ENCODE results near the gene TRIM3. TPM values are rescaled to one million over a fixed set of nuclear protein-coding genes. Genes with fewer than 3 reads are reported as not detected.

The TRIM3 gene
- total and polyA plus RNA-seq, 2 experiments from 2014 or later, result 7.9 to 21.1 TPM

DNA sequence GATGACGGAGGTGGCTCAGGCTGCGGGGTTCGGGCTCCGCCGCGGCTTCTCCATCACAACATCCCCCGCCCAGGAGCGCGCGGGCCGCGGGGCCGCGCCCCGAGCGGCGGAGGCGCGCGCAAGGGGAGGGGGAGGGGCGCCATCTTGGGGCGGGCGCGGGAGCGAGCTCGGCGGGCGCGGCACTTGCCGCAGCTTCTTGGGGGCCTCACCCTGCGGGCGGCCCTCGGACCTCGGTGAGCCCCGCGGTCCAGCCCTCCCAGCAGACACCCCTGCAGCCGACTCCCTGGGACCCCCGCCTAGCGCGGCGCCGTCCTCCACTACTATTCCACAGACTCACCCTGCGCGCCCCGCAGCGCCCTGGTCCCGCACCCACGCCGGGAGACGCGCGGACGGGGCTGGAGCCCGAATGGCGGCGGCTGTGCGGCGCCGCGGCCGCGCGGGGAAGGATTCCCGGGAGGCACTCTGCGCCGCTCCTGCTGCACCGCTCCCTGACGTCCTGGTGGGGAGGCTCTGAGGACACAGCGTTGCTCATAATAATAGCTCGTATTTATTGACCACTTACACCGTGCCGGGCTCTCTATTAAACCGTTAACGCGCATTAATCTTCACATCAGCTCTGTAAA lies 54.6 kb downstream of the TRIM3 start, which contains the start of gene APBB1:
Gene APBB1, minus strand, starts transcription at position 86 of the 623 bp plus-strand sequence. CDS start 7,747 bp downstream, outside the sequence.
- H3K27ac Mint-ChIP-seq, result no peak within 1 kb of the TSS
- H2AFZ ChIP-seq, result peak within 1 kb of the TSS; percentile 99
- H3K4me1 ChIP-seq (ENCODE audit: insufficient read depth), result peaks cover 7% of the 10 kb centered on the region; the same call in 1 of the 2 replicates
- H3K4me3 ChIP-seq, result peak within 1 kb of the TSS; percentile 96
- H3K9me2 ChIP-seq (ENCODE audit: insufficient read depth), result no peaks in the 10 kb centered on the region
- no peaks in the 10 kb centered on the region for H4K20me1 ChIP-seq (replicated peaks; ENCODE audit: insufficient read depth)
- peaks cover 27% of the 10 kb centered on the region for H3K27me3 ChIP-seq (ENCODE audit: insufficient read depth)
- TF ChIP-seq STAT1 (IDR thresholded peaks at IDR 0.05; ENCODE audit: unreplicated experiment) (no peak), POLR2AphosphoS5 (IDR thresholded peaks at IDR 0.05; ENCODE audit: low read depth) (peak; percentile 54; the same call in 1 of the 2 replicates)
- no peaks in the 10 kb centered on the region for H3K36me3 ChIP-seq (ENCODE audit: insufficient read depth)
- no peaks in the 10 kb centered on the region for H3K9me3 Mint-ChIP-seq
- 0 out of 2 replicates have a peak, but pooled peaks cover 3% of the 10 kb centered on the region for H3K79me2 ChIP-seq (replicated peaks; ENCODE audit: insufficient read depth)
- no peaks in the 10 kb centered on the region for H3F3A ChIP-seq (replicated peaks; ENCODE audit: low read depth)
- peak within 1 kb of the TSS; percentile 74; the same call in 2 of the 3 replicates for H3K4me3 Mint-ChIP-seq
- peak within 1 kb of the TSS; percentile 94 for H3K4me2 ChIP-seq
- H3K27me3 Mint-ChIP-seq (ENCODE audit: insufficient read depth, low read depth, poor library complexity), result peaks cover 9% of the 10 kb centered on the region
- no peak within 1 kb of the TSS for H3K27ac ChIP-seq (ENCODE audit: low read depth)
- no peaks in the 10 kb centered on the region for H3K36me3 Mint-ChIP-seq (ENCODE audit: low read depth)
- ATAC-seq (peak; percentile 86), DNase-seq (ENCODE audit: low spot score) (peak; percentile 87)
- H3K4me1 Mint-ChIP-seq, result peaks cover 2% of the 10 kb centered on the region; the same call in 1 of the 3 replicates

DNA sequence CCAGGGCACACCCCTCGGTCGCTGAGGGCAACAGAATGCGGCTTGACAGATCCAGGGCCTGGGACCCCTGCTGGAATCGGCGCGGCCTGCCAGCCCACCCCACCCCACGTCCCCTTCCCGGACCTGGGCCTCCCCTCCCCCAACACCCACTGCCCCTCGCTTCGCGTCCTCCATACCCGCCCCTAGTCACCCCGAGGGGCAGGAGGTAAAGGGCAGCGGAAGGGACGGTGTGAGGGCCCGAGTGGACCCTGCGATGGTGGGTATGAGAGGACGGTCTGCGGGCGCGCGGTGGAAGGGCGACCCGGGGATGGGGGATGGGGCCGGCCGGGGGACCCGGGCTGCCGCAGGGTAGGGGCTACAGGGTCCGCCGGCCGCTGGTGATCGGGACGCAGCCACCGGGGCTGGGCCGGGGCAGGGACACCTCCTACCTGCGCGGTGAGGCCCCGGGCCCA lies 55.2 kb downstream of the TRIM3 start:
- Histone ChIP-seq H3K27me3 (ENCODE audit: insufficient read depth) (peaks cover 26% of the 10 kb centered on the region), H3K4me1 (ENCODE audit: insufficient read depth) (peaks cover 7% of the 10 kb centered on the region; the same call in 1 of the 2 replicates), H3K4me3 (peak overlapping the region; percentile 96), H3K9me2 (ENCODE audit: insufficient read depth) (no peaks in the 10 kb centered on the region), H3K4me2 (peak overlapping the region; percentile 94), H3K36me3 (ENCODE audit: insufficient read depth) (no peaks in the 10 kb centered on the region), H4K20me1 (replicated peaks; ENCODE audit: insufficient read depth) (no peaks in the 10 kb centered on the region), H2AFZ (peak overlapping the region; percentile 87; the same call in 1 of the 2 replicates), H3K27ac (ENCODE audit: low read depth) (no peak overlapping the region), H3K79me2 (replicated peaks; ENCODE audit: insufficient read depth) (0 out of 2 replicates have a peak, but pooled peaks cover 3% of the 10 kb centered on the region), H3F3A (replicated peaks; ENCODE audit: low read depth) (no peaks in the 10 kb centered on the region)
- peak; percentile 82 for ATAC-seq
- H3K36me3 Mint-ChIP-seq (ENCODE audit: low read depth), result no peaks in the 10 kb centered on the region
- H3K27me3 Mint-ChIP-seq (ENCODE audit: insufficient read depth, low read depth, poor library complexity), result peaks cover 9% of the 10 kb centered on the region
- no peak overlapping the region for H3K4me3 Mint-ChIP-seq
- H3K9me3 Mint-ChIP-seq, result no peaks in the 10 kb centered on the region
- H3K4me1 Mint-ChIP-seq, result peaks cover 2% of the 10 kb centered on the region; the same call in 1 of the 3 replicates
- peak; percentile 76 for DNase-seq (ENCODE audit: low spot score)
- no peak overlapping the region for H3K27ac Mint-ChIP-seq
- TF ChIP-seq, protein P1, sequence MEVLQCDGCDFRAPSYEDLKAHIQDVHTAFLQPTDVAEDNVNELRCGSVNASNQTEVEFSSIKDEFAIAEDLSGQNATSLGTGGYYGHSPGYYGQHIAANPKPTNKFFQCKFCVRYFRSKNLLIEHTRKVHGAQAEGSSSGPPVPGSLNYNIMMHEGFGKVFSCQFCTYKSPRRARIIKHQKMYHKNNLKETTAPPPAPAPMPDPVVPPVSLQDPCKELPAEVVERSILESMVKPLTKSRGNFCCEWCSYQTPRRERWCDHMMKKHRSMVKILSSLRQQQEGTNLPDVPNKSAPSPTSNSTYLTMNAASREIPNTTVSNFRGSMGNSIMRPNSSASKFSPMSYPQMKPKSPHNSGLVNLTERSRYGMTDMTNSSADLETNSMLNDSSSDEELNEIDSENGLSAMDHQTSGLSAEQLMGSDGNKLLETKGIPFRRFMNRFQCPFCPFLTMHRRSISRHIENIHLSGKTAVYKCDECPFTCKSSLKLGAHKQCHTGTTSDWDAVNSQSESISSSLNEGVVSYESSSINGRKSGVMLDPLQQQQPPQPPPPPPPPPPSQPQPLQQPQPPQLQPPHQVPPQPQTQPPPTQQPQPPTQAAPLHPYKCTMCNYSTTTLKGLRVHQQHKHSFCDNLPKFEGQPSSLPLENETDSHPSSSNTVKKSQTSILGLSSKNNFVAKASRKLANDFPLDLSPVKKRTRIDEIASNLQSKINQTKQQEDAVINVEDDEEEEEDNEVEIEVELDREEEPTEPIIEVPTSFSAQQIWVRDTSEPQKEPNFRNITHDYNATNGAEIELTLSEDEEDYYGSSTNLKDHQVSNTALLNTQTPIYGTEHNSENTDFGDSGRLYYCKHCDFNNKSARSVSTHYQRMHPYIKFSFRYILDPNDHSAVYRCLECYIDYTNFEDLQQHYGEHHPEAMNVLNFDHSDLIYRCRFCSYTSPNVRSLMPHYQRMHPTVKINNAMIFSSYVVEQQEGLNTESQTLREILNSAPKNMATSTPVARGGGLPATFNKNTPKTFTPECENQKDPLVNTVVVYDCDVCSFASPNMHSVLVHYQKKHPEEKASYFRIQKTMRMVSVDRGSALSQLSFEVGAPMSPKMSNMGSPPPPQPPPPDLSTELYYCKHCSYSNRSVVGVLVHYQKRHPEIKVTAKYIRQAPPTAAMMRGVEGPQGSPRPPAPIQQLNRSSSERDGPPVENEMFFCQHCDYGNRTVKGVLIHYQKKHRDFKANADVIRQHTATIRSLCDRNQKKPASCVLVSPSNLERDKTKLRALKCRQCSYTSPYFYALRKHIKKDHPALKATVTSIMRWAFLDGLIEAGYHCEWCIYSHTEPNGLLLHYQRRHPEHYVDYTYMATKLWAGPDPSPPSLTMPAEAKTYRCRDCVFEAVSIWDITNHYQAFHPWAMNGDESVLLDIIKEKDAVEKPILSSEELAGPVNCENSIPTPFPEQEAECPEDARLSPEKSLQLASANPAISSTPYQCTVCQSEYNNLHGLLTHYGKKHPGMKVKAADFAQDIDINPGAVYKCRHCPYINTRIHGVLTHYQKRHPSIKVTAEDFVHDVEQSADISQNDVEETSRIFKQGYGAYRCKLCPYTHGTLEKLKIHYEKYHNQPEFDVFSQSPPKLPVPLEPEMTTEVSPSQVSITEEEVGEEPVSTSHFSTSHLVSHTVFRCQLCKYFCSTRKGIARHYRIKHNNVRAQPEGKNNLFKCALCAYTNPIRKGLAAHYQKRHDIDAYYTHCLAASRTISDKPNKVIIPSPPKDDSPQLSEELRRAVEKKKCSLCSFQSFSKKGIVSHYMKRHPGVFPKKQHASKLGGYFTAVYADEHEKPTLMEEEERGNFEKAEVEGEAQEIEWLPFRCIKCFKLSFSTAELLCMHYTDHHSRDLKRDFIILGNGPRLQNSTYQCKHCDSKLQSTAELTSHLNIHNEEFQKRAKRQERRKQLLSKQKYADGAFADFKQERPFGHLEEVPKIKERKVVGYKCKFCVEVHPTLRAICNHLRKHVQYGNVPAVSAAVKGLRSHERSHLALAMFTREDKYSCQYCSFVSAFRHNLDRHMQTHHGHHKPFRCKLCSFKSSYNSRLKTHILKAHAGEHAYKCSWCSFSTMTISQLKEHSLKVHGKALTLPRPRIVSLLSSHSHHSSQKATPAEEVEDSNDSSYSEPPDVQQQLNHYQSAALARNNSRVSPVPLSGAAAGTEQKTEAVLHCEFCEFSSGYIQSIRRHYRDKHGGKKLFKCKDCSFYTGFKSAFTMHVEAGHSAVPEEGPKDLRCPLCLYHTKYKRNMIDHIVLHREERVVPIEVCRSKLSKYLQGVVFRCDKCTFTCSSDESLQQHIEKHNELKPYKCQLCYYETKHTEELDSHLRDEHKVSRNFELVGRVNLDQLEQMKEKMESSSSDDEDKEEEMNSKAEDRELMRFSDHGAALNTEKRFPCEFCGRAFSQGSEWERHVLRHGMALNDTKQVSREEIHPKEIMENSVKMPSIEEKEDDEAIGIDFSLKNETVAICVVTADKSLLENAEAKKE (CRISPR knock-in tag; IDR thresholded peaks at IDR 0.05), result no peak
- TF ChIP-seq POLR2AphosphoS5 (IDR thresholded peaks at IDR 0.05; ENCODE audit: low read depth), result no peak
- no peak for TF ChIP-seq NANOG (IDR thresholded peaks at IDR 0.05; ENCODE audit: borderline replicate concordance)
- no peak for TF ChIP-seq EZH2phosphoT487 (IDR thresholded peaks at IDR 0.05; ENCODE audit: unreplicated experiment)
- no peak for TF ChIP-seq JUNB (IDR thresholded peaks at IDR 0.05; ENCODE audit: unreplicated experiment)
- TF ChIP-seq, protein P2, sequence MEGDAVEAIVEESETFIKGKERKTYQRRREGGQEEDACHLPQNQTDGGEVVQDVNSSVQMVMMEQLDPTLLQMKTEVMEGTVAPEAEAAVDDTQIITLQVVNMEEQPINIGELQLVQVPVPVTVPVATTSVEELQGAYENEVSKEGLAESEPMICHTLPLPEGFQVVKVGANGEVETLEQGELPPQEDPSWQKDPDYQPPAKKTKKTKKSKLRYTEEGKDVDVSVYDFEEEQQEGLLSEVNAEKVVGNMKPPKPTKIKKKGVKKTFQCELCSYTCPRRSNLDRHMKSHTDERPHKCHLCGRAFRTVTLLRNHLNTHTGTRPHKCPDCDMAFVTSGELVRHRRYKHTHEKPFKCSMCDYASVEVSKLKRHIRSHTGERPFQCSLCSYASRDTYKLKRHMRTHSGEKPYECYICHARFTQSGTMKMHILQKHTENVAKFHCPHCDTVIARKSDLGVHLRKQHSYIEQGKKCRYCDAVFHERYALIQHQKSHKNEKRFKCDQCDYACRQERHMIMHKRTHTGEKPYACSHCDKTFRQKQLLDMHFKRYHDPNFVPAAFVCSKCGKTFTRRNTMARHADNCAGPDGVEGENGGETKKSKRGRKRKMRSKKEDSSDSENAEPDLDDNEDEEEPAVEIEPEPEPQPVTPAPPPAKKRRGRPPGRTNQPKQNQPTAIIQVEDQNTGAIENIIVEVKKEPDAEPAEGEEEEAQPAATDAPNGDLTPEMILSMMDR (conservative IDR thresholded peaks at IDR 0.05; ENCODE audit: low read depth in 2 of 2), result no peak
- no peak for TF ChIP-seq CREB1 (CRISPR knock-in tag; IDR thresholded peaks at IDR 0.05; ENCODE audit: low read depth)
- TF ChIP-seq, protein P3, sequence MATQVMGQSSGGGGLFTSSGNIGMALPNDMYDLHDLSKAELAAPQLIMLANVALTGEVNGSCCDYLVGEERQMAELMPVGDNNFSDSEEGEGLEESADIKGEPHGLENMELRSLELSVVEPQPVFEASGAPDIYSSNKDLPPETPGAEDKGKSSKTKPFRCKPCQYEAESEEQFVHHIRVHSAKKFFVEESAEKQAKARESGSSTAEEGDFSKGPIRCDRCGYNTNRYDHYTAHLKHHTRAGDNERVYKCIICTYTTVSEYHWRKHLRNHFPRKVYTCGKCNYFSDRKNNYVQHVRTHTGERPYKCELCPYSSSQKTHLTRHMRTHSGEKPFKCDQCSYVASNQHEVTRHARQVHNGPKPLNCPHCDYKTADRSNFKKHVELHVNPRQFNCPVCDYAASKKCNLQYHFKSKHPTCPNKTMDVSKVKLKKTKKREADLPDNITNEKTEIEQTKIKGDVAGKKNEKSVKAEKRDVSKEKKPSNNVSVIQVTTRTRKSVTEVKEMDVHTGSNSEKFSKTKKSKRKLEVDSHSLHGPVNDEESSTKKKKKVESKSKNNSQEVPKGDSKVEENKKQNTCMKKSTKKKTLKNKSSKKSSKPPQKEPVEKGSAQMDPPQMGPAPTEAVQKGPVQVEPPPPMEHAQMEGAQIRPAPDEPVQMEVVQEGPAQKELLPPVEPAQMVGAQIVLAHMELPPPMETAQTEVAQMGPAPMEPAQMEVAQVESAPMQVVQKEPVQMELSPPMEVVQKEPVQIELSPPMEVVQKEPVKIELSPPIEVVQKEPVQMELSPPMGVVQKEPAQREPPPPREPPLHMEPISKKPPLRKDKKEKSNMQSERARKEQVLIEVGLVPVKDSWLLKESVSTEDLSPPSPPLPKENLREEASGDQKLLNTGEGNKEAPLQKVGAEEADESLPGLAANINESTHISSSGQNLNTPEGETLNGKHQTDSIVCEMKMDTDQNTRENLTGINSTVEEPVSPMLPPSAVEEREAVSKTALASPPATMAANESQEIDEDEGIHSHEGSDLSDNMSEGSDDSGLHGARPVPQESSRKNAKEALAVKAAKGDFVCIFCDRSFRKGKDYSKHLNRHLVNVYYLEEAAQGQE (IDR thresholded peaks at IDR 0.05; ENCODE audit: unreplicated experiment), result no peak
